ENCODE data around the gene HYI. TPM values are rescaled to one million over a fixed set of nuclear protein-coding genes. Genes with fewer than 3 reads are reported as not detected.

Gene HYI
- total and polyA plus RNA-seq, 5 experiments from 2014 or later, result 2.4 to 18.9 (median 4.8) TPM

- no peak for ATAC-seq
- DNase-seq, result peak in 1 of 10 donors; percentile 32
- H3K4me3 Mint-ChIP-seq, result no peak overlapping the region
- H3K27me3 Mint-ChIP-seq, result no peaks in the 10 kb centered on the region
- H3K36me3 Mint-ChIP-seq, result peaks cover 0 to 92% (median 13%) of the 10 kb centered on the region in 3 donors
- H3K9me3 Mint-ChIP-seq, result no peaks in the 10 kb centered on the region
- peaks cover 0 to 7% (median 0%) of the 10 kb centered on the region in 4 donors for H3K4me1 Mint-ChIP-seq
- POLR2A ChIA-PET, result no interaction called here
- H3K27ac Mint-ChIP-seq, result peak overlapping the region in 2 of 10 donors; percentile 59 to 76
Observed at GRCh38 chr1:43431676-43432075, 22.1 kb downstream of the HYI start.

GRCh38 chr1:43430831-43431230, 22.9 kb downstream of the HYI start:
- Mint-ChIP-seq H3K4me1 (peaks cover 0 to 7% (median 0%) of the 10 kb centered on the region in 4 donors), H3K27me3 (no peaks in the 10 kb centered on the region)

GRCh38 chr1:43427941-43428340, 25.8 kb downstream of the HYI start:
- POLR2A ChIA-PET, result no interaction called here
- Mint-ChIP-seq H3K4me1 (peaks cover 0 to 5% (median 0%) of the 10 kb centered on the region in 4 donors), H3K27ac (no peak overlapping the region), H3K9me3 (no peaks in the 10 kb centered on the region), H3K36me3 (peaks cover 0 to 91% (median 11%) of the 10 kb centered on the region in 3 donors), H3K4me3 (peak overlapping the region in 1 of 10 donors; percentile 36), H3K27me3 (no peaks in the 10 kb centered on the region)
- DNase-seq (peak in 1 of 10 donors; percentile 8), ATAC-seq (no peak)

More at GRCh38 chr1:43430831-43431230, 22.9 kb downstream of the HYI start:
- Mint-ChIP-seq H3K9me3 (no peaks in the 10 kb centered on the region), H3K36me3 (peaks cover 0 to 97% (median 13%) of the 10 kb centered on the region in 3 donors), H3K4me3 (no peak overlapping the region), H3K27ac (peak overlapping the region in 1 of 10 donors; percentile 7)
- no peak for DNase-seq
- POLR2A ChIA-PET, result interaction anchor here (0.6 to 1.1 kb wide), 2 partner anchors 11 to 23 kb away, joined by 3 to 4 read pairs; partner anchors contain the start of gene HYI
- ATAC-seq, result no peak

- peaks cover 0 to 5% (median 0%) of the 10 kb centered on the region in 4 donors for H3K4me1 Mint-ChIP-seq
- ATAC-seq (no peak), DNase-seq (peak in 1 of 10 donors; percentile 8)
- peak overlapping the region in 1 of 10 donors; percentile 65 for H3K27ac Mint-ChIP-seq
- peak overlapping the region in 1 of 10 donors; percentile 36 for H3K4me3 Mint-ChIP-seq
- peaks cover 0 to 91% (median 11%) of the 10 kb centered on the region in 3 donors for H3K36me3 Mint-ChIP-seq
- H3K27me3 Mint-ChIP-seq, result no peaks in the 10 kb centered on the region
- no peaks in the 10 kb centered on the region for H3K9me3 Mint-ChIP-seq
- POLR2A ChIA-PET, result no interaction called here
Observed at GRCh38 chr1:43427524-43427923, 26.2 kb downstream of the HYI start.

GRCh38 chr1:43426221-43426620, 27.5 kb downstream of the HYI start:
- H3K4me3 Mint-ChIP-seq, result no peak overlapping the region
- POLR2A ChIA-PET, result no interaction called here
- no peaks in the 10 kb centered on the region for H3K27me3 Mint-ChIP-seq
- no peaks in the 10 kb centered on the region for H3K9me3 Mint-ChIP-seq
- peaks cover 0 to 5% (median 0%) of the 10 kb centered on the region in 4 donors for H3K4me1 Mint-ChIP-seq
- peaks cover 0 to 89% (median 6%) of the 10 kb centered on the region in 3 donors for H3K36me3 Mint-ChIP-seq
- DNase-seq (no peak), ATAC-seq (no peak)
- H3K27ac Mint-ChIP-seq, result peak overlapping the region in 2 of 10 donors; percentile 21 to 63

- H3K4me1 Mint-ChIP-seq, result peaks cover 0 to 5% (median 0%) of the 10 kb centered on the region in 4 donors
- H3K27me3 Mint-ChIP-seq, result no peaks in the 10 kb centered on the region
- ATAC-seq (no peak), DNase-seq (no peak)
- H3K27ac Mint-ChIP-seq, result peak overlapping the region in 3 of 10 donors; percentile 24 to 73 (median 70)
- POLR2A ChIA-PET, result no interaction called here
- no peak overlapping the region for H3K4me3 Mint-ChIP-seq
- H3K36me3 Mint-ChIP-seq, result peaks cover 0 to 89% (median 6%) of the 10 kb centered on the region in 3 donors
- H3K9me3 Mint-ChIP-seq, result no peaks in the 10 kb centered on the region
Observed at GRCh38 chr1:43425045-43425444, 28.7 kb downstream of the HYI start.

GRCh38 chr1:43423672-43424550, 29.8 kb downstream of the HYI start:
- Mint-ChIP-seq H3K27ac (peak overlapping the region in 6 of 10 donors; percentile 25 to 81 (median 52)), H3K4me1 (peaks cover 0 to 5% (median 0%) of the 10 kb centered on the region in 4 donors), H3K4me3 (no peak overlapping the region), H3K36me3 (peaks cover 0 to 88% (median 10%) of the 10 kb centered on the region in 3 donors), H3K27me3 (no peaks in the 10 kb centered on the region), H3K9me3 (no peaks in the 10 kb centered on the region)
- no peak for ATAC-seq
- DNase-seq, result no peak
- POLR2A ChIA-PET, result no interaction called here

- no peak overlapping the region for H3K4me3 Mint-ChIP-seq
- no peaks in the 10 kb centered on the region for H3K9me3 Mint-ChIP-seq
- DNase-seq, result no peak
- H3K27ac Mint-ChIP-seq, result peak overlapping the region in 3 of 10 donors; percentile 40 to 54 (median 40)
- no peak for ATAC-seq
- peaks cover 0 to 80% (median 10%) of the 10 kb centered on the region in 3 donors for H3K36me3 Mint-ChIP-seq
- H3K27me3 Mint-ChIP-seq, result no peaks in the 10 kb centered on the region
- peaks cover 0 to 5% (median 0%) of the 10 kb centered on the region in 4 donors for H3K4me1 Mint-ChIP-seq
- POLR2A ChIA-PET, result no interaction called here
Observed at GRCh38 chr1:43422995-43423671, 30.6 kb downstream of the HYI start.

GRCh38 chr1:43421976-43422750, 31.6 kb downstream of the HYI start:
- POLR2A ChIA-PET, result no interaction called here
- Mint-ChIP-seq H3K4me1 (peaks cover 0 to 5% (median 0%) of the 10 kb centered on the region in 4 donors), H3K27ac (peak overlapping the region in 1 of 10 donors; percentile 92), H3K4me3 (no peak overlapping the region), H3K9me3 (no peaks in the 10 kb centered on the region), H3K27me3 (no peaks in the 10 kb centered on the region), H3K36me3 (peaks cover 0 to 71% (median 10%) of the 10 kb centered on the region in 3 donors)
- ATAC-seq (no peak), DNase-seq (no peak)

GRCh38 chr1:43421396-43421795, 32.3 kb downstream of the HYI start:
- H3K4me1 Mint-ChIP-seq, result peaks cover 0 to 2% (median 0%) of the 10 kb centered on the region in 4 donors
- peak overlapping the region in 1 of 10 donors; percentile 27 for H3K27ac Mint-ChIP-seq
- POLR2A ChIA-PET, result no interaction called here
- H3K36me3 Mint-ChIP-seq, result peaks cover 0 to 64% (median 10%) of the 10 kb centered on the region in 3 donors
- ATAC-seq, result no peak
- DNase-seq, result no peak
- H3K4me3 Mint-ChIP-seq, result no peak overlapping the region
- H3K27me3 Mint-ChIP-seq, result no peaks in the 10 kb centered on the region
- no peaks in the 10 kb centered on the region for H3K9me3 Mint-ChIP-seq

- no peak for ATAC-seq
- Mint-ChIP-seq H3K36me3 (peaks cover 0 to 59% (median 10%) of the 10 kb centered on the region in 3 donors), H3K27ac (peak overlapping the region in 2 of 10 donors; percentile 2 to 27)
Observed at GRCh38 chr1:43420874-43421273, 32.9 kb downstream of the HYI start.

More at GRCh38 chr1:43420874-43421273, 32.9 kb downstream of the HYI start:
- POLR2A ChIA-PET, result no interaction called here
- peaks cover 0 to 2% (median 0%) of the 10 kb centered on the region in 4 donors for H3K4me1 Mint-ChIP-seq
- H3K9me3 Mint-ChIP-seq, result no peaks in the 10 kb centered on the region
- DNase-seq, result no peak
- no peak overlapping the region for H3K4me3 Mint-ChIP-seq
- no peaks in the 10 kb centered on the region for H3K27me3 Mint-ChIP-seq
